ENCODE measurements around the gene SCRN1. TPM values are rescaled to one million over a fixed set of nuclear protein-coding genes. Genes with fewer than 3 reads are reported as not detected.

Gene SCRN1, protein sequence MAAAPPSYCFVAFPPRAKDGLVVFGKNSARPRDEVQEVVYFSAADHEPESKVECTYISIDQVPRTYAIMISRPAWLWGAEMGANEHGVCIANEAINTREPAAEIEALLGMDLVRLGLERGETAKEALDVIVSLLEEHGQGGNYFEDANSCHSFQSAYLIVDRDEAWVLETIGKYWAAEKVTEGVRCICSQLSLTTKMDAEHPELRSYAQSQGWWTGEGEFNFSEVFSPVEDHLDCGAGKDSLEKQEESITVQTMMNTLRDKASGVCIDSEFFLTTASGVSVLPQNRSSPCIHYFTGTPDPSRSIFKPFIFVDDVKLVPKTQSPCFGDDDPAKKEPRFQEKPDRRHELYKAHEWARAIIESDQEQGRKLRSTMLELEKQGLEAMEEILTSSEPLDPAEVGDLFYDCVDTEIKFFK
- 55.0 to 72.1 TPM (median 69.9 TPM) in 5 replicates for total RNA-seq (2022; extraction: Qiagen RNA extraction; ENCODE audit: low read depth)

DNA sequence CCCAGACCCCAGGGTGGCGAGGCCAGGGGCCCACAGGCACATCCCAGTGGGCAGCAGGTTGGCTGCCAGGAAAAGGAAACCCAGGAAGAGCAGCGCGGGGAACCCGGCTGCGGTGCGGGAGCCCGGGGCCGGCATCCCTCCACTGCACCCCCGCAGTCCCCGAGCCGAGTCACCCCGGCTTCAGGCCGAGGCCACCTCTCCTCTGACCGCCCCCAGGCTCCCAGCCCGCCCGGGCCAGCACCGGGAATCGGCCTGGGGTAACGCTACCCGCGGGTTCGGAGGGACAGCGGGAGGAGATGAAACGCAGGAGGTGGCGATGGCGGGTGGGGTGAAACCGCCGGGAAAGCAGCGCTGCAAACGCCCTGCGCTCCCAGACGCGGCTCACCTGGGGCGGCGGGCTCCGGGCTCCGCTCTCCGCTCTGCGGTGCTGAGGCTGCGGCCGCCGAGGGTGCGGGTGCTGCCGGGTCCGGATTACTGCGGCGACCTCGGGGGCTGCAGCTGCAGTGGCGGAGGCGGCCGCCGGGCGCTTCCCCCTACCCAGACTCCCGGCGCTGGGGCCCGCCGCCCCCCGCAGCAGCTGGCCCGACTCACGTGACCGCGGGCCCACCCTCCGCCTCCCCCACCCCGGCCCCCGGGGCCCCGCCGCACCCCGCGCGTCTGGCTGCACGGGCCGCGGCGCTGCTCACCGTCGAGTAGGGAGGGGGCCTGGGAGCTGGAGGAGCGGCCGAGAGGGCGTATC is at the start of gene SCRN1:
Gene SCRN1 (minus strand): TSS at position 545 of the 739 bp plus-strand sequence. CDS start 20,734 bp downstream, outside the sequence.

DNA sequence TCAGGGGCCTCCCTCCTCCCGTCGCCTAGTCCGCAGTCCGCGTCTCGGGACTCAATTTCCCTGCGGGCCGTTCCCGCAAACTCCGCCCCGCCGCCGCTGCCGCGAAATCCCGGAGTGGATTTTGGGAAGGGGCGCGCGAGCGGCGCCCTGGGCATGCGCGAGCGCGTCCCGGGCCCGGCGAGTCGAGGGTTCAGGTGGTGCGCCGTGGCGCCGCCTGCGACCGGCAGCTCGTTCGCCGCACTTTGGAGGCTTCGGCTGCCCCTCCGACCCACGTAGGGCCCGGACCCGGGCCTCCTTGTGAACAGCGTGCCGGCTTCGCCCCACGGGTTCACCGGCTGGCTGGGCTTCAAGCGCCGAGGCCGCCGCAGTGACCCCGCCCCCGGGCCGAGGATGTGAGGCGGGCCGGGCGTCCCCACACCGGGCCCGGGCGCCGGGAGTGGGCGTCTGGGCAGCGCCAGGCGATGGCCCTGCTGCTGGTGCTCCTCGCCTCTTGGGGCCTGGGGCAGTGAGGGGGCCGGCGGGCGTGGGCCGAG is 38.7 kb upstream of the SCRN1 start, which contains the start of gene PLEKHA8:
Gene PLEKHA8 (plus strand): TSS at position 197 of the 533 bp plus-strand sequence. CDS start 351 bp downstream, outside the sequence.

DNA sequence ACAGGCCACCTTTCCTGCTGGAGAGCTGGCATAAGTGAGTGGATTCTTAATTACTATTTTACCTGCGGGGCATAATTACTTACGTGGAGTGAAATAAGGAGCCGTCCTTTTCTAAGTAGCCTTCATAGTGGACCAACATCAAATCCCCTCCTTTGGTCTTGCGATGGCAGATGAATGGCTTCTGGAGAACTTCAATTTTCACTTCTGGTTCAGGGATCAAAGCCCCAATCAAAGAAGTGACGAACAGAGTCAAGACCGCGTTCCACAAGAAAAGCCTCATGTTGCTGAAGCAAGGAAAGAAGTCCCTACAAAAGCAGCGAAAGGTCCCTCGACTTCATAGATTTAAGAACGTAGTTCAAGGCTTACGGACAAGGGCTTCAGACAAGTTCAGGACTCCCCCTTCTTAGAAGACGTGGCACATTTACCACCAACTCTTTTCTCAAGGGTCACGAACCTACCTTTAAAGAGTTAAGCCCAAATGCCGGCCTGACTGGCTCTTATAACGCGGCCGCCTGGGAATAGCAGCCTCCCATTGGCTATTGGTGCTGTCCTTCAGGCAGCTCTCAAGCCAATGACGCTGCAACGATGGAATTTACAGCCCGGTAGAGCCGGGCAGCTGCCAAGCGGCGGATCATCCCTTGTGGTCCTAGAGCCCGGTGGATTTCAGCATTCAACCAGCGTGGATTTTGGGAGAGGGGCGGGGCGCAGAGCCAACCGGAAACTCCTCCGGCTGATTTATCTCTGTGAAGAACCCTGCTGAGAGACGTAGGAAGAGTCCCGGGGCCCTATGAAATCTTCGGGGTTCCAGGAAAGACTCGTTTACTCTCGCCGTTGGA is 36.8 kb upstream of the SCRN1 start, which contains the start of gene FKBP14:
Gene FKBP14 (minus strand): TSS at position 474 of the 836 bp plus-strand sequence. CDS start 194 bp downstream, at position 280.

Other genes starting within 250 kb of the SCRN1 start
- gene WIPF3, start 183.3 kb downstream of the SCRN1 start, total RNA-seq (2022; extraction: Qiagen RNA extraction; ENCODE audit: low read depth): 0.37 to 0.61 TPM (median 0.51 TPM) in 5 replicates
- gene FKBP14, start 36.9 kb upstream of the SCRN1 start, total RNA-seq (2022; extraction: Qiagen RNA extraction; ENCODE audit: low read depth): 8.0 to 13.4 TPM (median 10.6 TPM) in 5 replicates
- 4.7 to 7.6 TPM (median 6.7 TPM) in 5 replicates for gene PLEKHA8, start 38.6 kb upstream of the SCRN1 start, total RNA-seq (2022; extraction: Qiagen RNA extraction; ENCODE audit: low read depth)
- 3.2 to 5.7 TPM (median 4.8 TPM) in 5 replicates for gene MTURN, start 145.2 kb upstream of the SCRN1 start, total RNA-seq (2022; extraction: Qiagen RNA extraction; ENCODE audit: low read depth)